GM23338 (cell line): ENCODE measurements around the gene CRACR2B.

Experiments
- CREB1 ChIP-seq: fragments of 250-450 bp; sonication (Bioruptor Pico); IDR thresholded peaks from 2 replicates; pipeline ENCODE4 v1.5.0; 2020; ENCODE audit warnings: low read depth, mild to moderate bottlenecking, moderate library complexity
- EZH2 ChIP-seq: fragments of 200-600 bp; sonication (generic); IDR thresholded peaks from one replicate; pipeline ENCODE4 v1.8.0; 2017; ENCODE audit warnings: antibody characterized with exemption, mild to moderate bottlenecking, low read depth; ENCODE audit not compliant: unreplicated experiment
- EZH2phosphoT487 ChIP-seq: fragments of 200-600 bp; sonication (generic); IDR thresholded peaks from one replicate; pipeline ENCODE4 v1.8.1; 2018; ENCODE audit warnings: antibody characterized with exemption; ENCODE audit not compliant: unreplicated experiment
- JUNB ChIP-seq: IDR thresholded peaks from one replicate; pipeline ENCODE4 v1.6.1; 2016; ENCODE audit warnings: antibody characterized with exemption; ENCODE audit not compliant: unreplicated experiment
- STAT1 ChIP-seq: IDR thresholded peaks from one replicate; pipeline ENCODE4 v1.6.1; 2016; ENCODE audit warnings: antibody characterized with exemption; ENCODE audit not compliant: unreplicated experiment
- ZNF114 ChIP-seq: fragments of 250-450 bp; sonication (Bioruptor Pico); IDR thresholded peaks from 2 replicates; pipeline ENCODE4 v1.5.0; 2020; ENCODE audit warnings: mild to moderate bottlenecking, moderate library complexity
- ZNF331 ChIP-seq: fragments of 250-450 bp; sonication (Bioruptor Pico); IDR thresholded peaks from 2 replicates; pipeline ENCODE4 v1.5.0; 2020; ENCODE audit warnings: low read depth, mild to moderate bottlenecking, moderate library complexity
- TF ChIP-seq, protein P1 (sequence below), 2 experiments: fragments of 200-600 bp in 1 of 2; sonication (generic) in 1 of 2; conservative IDR thresholded peaks; 2 replicates each; pipeline versions ENCODE4 v1.5.1 to v1.6.1; 2016 to 2017; ENCODE audit warnings: antibody characterized with exemption in 2 of 2, low read depth in 2 of 2, mild to moderate bottlenecking in 2 of 2, moderate library complexity in 1 of 2
- TF ChIP-seq, protein P2 (sequence below): IDR thresholded peaks from one replicate; pipeline ENCODE4 v1.6.1; 2018; ENCODE audit warnings: antibody characterized with exemption; ENCODE audit not compliant: unreplicated experiment
- TF ChIP-seq, protein P3 (sequence below): IDR thresholded peaks from 2 replicates; pipeline ENCODE4 v1.6.1; 2016; ENCODE audit warnings: antibody characterized with exemption

DNA sequence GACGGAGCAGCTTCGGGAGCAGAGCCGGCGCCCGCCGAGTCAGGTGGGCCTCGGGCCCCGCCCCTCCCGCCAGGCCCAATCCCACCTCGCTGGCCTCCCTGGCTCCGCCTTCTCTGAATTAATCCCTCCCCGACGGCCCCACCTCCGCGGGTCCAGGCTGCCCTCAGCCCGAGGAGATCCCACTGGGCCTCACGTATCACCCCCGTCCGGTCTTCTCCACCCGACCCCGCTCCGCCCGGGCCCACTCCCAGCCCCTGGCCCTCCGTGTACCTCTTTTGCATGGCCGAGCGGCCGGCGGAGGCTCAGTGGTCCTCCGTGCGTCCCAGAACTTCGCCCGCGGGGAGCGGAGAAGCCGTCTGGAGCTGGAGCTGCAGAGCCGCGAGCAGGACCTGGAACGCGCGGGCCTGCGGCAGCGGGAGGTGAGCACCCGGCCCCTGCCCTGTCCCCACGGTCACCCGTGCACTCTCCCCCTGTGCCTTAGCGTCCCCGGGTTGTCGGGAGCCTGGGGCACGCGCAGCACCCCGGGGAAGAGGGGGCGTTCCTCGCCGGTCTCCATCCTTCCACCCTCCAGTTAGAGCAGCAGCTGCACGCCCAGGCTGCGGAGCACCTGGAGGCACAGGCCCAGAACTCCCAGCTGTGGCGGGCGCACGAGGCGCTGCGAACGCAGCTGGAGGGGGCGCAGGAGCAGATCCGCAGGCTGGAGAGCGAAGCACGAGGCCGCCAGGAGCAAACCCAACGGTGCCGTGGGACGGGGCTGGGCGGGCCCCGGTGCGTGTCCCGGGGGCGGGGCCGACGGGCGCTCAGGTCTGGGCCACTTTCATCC, 2.8 kb downstream of the CRACR2B start:
- TF ChIP-seq, protein P1, sequence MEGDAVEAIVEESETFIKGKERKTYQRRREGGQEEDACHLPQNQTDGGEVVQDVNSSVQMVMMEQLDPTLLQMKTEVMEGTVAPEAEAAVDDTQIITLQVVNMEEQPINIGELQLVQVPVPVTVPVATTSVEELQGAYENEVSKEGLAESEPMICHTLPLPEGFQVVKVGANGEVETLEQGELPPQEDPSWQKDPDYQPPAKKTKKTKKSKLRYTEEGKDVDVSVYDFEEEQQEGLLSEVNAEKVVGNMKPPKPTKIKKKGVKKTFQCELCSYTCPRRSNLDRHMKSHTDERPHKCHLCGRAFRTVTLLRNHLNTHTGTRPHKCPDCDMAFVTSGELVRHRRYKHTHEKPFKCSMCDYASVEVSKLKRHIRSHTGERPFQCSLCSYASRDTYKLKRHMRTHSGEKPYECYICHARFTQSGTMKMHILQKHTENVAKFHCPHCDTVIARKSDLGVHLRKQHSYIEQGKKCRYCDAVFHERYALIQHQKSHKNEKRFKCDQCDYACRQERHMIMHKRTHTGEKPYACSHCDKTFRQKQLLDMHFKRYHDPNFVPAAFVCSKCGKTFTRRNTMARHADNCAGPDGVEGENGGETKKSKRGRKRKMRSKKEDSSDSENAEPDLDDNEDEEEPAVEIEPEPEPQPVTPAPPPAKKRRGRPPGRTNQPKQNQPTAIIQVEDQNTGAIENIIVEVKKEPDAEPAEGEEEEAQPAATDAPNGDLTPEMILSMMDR (conservative IDR thresholded peaks at IDR 0.05; ENCODE audit: low read depth in 2 of 2) = no peak
- TF ChIP-seq, protein P2, sequence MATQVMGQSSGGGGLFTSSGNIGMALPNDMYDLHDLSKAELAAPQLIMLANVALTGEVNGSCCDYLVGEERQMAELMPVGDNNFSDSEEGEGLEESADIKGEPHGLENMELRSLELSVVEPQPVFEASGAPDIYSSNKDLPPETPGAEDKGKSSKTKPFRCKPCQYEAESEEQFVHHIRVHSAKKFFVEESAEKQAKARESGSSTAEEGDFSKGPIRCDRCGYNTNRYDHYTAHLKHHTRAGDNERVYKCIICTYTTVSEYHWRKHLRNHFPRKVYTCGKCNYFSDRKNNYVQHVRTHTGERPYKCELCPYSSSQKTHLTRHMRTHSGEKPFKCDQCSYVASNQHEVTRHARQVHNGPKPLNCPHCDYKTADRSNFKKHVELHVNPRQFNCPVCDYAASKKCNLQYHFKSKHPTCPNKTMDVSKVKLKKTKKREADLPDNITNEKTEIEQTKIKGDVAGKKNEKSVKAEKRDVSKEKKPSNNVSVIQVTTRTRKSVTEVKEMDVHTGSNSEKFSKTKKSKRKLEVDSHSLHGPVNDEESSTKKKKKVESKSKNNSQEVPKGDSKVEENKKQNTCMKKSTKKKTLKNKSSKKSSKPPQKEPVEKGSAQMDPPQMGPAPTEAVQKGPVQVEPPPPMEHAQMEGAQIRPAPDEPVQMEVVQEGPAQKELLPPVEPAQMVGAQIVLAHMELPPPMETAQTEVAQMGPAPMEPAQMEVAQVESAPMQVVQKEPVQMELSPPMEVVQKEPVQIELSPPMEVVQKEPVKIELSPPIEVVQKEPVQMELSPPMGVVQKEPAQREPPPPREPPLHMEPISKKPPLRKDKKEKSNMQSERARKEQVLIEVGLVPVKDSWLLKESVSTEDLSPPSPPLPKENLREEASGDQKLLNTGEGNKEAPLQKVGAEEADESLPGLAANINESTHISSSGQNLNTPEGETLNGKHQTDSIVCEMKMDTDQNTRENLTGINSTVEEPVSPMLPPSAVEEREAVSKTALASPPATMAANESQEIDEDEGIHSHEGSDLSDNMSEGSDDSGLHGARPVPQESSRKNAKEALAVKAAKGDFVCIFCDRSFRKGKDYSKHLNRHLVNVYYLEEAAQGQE = no peak
- TF ChIP-seq ZNF114 (CRISPR knock-in tag) (no peak), EZH2 (no peak), EZH2phosphoT487 (no peak), JUNB (no peak), CREB1 (CRISPR knock-in tag) (no peak), ZNF331 (CRISPR knock-in tag) (no peak), STAT1 (no peak)
- TF ChIP-seq, protein P3, sequence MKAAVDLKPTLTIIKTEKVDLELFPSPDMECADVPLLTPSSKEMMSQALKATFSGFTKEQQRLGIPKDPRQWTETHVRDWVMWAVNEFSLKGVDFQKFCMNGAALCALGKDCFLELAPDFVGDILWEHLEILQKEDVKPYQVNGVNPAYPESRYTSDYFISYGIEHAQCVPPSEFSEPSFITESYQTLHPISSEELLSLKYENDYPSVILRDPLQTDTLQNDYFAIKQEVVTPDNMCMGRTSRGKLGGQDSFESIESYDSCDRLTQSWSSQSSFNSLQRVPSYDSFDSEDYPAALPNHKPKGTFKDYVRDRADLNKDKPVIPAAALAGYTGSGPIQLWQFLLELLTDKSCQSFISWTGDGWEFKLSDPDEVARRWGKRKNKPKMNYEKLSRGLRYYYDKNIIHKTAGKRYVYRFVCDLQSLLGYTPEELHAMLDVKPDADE = no peak
